Measurements from ENCODE around the gene CAPS. TPM values are rescaled to one million over a fixed set of nuclear protein-coding genes. Genes with fewer than 3 reads are reported as not detected.
"Not testable (repeated sequence)": the region's sequence is repeated elsewhere in the genome, so short reads cannot be mapped to it uniquely, and the experiment has no call there.

CAPS gene
- 1 to 10 TPM; 3.2 to 8.3 (median 4.7) TPM for polyA plus RNA-seq (ENCODE audit: insufficient read length in 10 of 10)
- long read RNA-seq, donor 1, partial matches to known transcripts: 0 of 1 reads
- long read RNA-seq, donor 1, other reads (novel, unspliced or antisense): 0 of 1 reads
- long read RNA-seq, donor 2: 0 reads
- long read RNA-seq, donor 3: 0 reads
- long read RNA-seq, donor 4, partial matches to known transcripts: 0 of 3 reads
- long read RNA-seq, donor 4, other reads (novel, unspliced or antisense): 0 of 3 reads
- long read RNA-seq, donor 5, partial matches to known transcripts: 0 of 2 reads
- long read RNA-seq, donor 5, other reads (novel, unspliced or antisense): 0 of 2 reads
- long read RNA-seq, donor 6, partial matches to known transcripts: 0 of 3 reads
- long read RNA-seq, donor 6, other reads (novel, unspliced or antisense): 0 of 3 reads
- long read RNA-seq, donor 7, partial matches to known transcripts: 0 of 3 reads
- long read RNA-seq, donor 7, other reads (novel, unspliced or antisense): 0 of 3 reads
- long read RNA-seq, donor 8: 0 reads
- long read RNA-seq, donor 9: 0 reads

GRCh38 chr19:5913739-5914357 is at the start of gene CAPS:
CAPS (plus strand) TSS chr19:5914254; CDS start chr19:5914407, 153 bp downstream.
- no peak for DNase-seq

GRCh38 chr19:5864725-5865486 is 49.1 kb upstream of the CAPS start:
- DNase-seq: no peak

GRCh38 chr19:5865772-5866171 is 48.3 kb upstream of the CAPS start:
- no peak for DNase-seq

GRCh38 chr19:5867201-5868136 is 46.6 kb upstream of the CAPS start:
- no peak for DNase-seq

GRCh38 chr19:5870986-5871394 is 43.1 kb upstream of the CAPS start:
- no peak for DNase-seq

GRCh38 chr19:5873617-5874199 is 40.3 kb upstream of the CAPS start:
- no peak for DNase-seq

GRCh38 chr19:5874496-5874895 is 39.6 kb upstream of the CAPS start:
- DNase-seq: not testable (repeated sequence)

- DNase-seq: no peak
Measured at GRCh38 chr19:5877427-5877826, 36.6 kb upstream of the CAPS start.

GRCh38 chr19:5877882-5878281 is 36.2 kb upstream of the CAPS start:
- no peak for DNase-seq

GRCh38 chr19:5880196-5880595 is 33.9 kb upstream of the CAPS start:
- DNase-seq: no peak

GRCh38 chr19:5880604-5881078 is 33.4 kb upstream of the CAPS start:
- peak; percentile 72 to 83 (median 80) for DNase-seq

GRCh38 chr19:5881543-5882299 is 32.3 kb upstream of the CAPS start:
- no peak for DNase-seq

GRCh38 chr19:5882421-5882968 is 31.6 kb upstream of the CAPS start:
- no peak for DNase-seq

- DNase-seq: not testable (repeated sequence)
Measured at GRCh38 chr19:5883157-5883873, 30.7 kb upstream of the CAPS start.

GRCh38 chr19:5884065-5884811 is 29.8 kb upstream of the CAPS start:
- not testable (repeated sequence) for DNase-seq

- DNase-seq: no peak
Measured at GRCh38 chr19:5889288-5889971, 24.6 kb upstream of the CAPS start.

GRCh38 chr19:5890099-5890498 is 24.0 kb upstream of the CAPS start:
- no peak for DNase-seq
